NCI-H1092 treated with DMSO at 0.1 percent for 48 hours (cell line): ENCODE data around the gene KIAA0319L.

Experiments
- DNase-seq: peaks from one replicate; lab custom pipeline; 2025; lab: John Stamatoyannopoulos, UW

Gene KIAA0319L

DNA sequence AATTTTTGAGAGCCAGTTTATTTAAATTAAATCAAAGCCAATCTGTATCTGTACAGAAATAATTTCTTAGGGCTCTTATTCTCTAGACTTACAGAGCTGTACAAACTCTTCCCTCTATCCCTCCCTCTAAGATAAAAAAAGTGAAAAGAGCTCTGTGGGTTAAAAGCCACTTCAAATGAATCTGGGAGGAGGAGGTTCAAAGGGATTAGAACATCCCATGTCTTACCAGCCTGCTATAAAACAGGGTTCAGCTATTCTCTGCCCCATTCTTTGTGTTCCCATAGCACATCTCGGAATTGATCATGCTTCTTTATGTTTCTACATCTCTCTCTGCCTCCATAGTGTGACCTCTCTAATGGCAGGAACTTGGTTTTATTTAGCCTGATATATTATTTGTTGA is 19.4 kb downstream of the KIAA0319L start:
- no peak for DNase-seq

DNA sequence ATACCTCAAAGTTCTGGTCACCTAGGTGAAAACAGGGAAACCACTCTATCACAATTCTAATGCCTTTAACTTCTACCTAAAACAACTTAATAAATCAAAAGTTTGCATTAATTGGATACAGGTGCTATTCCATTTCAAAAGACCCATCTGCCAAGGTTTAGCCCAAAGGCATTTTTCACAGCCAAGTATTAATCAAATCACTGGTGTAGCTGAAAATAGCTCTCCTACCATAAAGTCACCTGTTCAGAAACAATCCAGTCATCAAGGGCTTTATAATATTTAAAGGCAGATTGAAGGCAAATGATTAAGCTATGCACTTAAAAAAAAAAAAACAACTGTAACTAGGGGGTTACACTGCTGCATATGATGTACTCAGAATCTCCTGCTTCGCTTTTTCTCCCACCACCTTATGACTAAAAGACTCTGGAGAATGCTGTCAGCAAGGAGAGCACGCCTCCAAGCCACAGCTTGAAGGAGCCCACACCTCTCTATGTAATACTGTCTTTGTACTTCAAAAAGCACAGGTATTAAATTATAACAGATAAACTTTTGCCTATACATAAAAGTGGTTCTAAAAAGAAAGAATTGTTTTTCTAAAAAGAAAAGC is 20.5 kb downstream of the KIAA0319L start:
- DNase-seq, result no peak

DNA sequence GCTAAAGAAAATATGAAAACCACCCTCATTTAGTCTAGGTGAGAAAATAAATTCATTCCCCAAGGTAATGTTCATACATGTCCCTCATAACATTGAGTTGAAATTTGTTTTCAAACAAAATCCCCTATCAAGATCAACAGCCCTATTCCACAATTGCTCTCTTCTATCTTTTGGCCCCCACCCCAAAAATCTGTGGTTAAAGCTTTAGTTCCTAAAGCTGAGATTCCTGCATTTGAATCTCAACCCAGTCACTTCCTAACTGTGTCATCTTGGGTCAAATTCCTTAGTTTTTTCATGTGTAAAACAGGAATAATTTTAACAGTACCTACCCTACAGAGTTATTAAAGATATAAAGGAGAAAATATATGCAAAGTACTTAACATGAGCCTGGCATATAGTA is 22.0 kb downstream of the KIAA0319L start:
- no peak for DNase-seq

DNA sequence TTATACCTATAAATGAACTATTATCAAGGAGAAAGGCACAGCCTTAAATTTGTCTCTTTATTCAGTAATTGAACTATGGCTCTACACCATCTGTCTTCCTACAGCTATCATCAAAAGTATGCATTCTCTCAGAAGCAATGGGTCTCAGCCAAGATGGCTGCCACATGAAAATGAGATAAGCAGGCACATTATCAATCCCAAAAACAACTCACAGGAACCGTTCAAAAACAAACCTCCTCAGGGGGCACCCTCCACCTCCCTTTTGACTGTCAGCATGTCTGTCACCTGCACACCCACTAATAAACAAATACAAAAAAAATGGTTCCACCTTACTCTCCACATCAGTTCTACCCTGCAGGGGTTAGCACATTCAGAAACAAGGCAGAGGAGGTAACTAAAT is 23.6 kb downstream of the KIAA0319L start:
- no peak for DNase-seq

DNA sequence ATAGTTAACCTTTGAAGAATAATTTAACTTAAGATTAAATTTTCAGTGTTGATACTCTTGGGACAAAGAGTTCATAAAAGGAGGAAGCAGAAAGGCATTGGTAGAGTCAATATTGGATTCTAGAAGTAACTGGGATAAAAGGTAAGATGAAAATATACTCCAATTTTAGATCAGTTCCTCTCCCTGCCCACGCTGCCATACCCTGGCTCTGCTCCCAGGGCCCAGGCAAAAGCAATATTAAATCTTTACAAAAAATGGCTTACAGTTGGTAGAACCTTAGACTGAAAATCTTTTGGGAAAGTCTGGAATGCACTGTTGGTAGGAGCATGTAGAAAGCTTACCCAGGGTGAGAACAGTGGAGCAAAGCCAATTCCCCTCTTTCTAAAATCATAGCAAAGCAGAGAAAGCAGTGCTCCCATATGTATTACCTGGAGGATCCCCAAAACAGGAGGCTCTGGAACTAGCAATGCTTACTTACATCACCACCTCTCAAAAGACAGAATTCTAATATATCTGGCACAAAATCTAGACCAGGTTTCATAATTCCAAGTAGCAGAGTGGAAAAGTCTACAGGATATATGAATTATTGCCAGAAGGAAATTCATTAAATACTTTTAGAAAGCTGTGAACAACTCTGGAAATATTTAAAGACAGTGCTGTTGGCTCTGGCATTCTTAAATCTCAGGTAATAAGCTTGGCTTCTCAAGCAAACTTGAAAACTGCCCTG is 24.5 kb downstream of the KIAA0319L start:
- DNase-seq, result no peak

DNA sequence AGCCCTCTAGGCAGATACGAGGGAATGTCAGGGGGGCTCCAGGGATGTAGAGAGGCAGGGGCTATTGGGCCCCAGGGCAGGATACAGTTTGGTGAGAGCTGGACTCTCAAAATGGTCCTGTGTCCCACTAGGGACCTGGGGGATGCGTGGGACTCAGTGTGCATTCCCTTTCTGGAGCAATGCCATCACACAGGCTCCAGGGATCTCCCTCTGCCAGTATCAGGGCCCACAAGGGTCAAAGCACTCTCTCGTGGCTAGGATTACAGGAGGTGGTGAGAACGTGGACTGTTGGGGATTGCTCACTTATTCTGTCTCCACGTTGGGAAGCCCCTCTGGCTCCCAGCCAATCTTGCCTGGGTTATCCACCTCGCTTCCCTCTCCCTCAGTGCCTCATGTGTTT is 25.8 kb downstream of the KIAA0319L start:
- DNase-seq, result no peak

DNA sequence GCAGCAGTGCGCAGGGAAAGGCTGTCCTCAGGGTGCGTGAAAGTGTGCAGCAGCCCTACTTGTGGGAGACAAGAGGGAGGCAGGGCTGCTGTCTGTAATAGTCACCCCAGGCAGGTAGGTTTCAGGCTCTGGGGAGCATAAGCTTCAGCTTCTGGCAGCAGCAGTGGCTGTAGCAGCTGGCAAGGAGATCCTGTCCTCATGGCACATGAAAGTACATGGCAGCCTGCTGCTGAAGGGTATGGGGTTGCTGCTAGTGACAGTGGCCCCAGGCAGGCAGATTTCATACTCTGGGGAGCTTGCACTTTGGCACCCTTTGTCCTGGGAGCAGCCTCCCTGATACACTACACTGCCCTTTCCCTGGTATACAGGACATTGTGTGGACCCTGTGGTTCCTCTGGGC is 26.3 kb downstream of the KIAA0319L start:
- DNase-seq, result no peak

DNA sequence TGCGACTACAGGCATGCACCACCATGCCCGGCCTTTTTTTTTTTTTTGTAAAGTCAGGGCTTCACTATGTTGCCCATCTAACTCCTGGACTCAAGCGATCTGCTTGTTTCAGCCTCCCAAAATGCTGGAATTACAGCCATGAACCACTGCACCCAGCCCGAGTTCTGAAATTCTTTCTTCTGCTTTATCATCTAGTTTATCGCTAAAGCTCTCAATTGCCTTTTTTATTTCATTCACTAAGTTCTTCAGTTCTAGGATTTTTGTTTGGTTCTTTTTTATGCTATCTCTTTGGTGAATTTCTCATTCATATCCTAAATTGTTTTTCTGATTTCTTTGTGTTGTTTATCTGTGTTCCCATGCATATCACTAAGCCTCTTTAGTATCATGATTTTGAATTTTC is 27.0 kb downstream of the KIAA0319L start:
- no peak for DNase-seq

DNA sequence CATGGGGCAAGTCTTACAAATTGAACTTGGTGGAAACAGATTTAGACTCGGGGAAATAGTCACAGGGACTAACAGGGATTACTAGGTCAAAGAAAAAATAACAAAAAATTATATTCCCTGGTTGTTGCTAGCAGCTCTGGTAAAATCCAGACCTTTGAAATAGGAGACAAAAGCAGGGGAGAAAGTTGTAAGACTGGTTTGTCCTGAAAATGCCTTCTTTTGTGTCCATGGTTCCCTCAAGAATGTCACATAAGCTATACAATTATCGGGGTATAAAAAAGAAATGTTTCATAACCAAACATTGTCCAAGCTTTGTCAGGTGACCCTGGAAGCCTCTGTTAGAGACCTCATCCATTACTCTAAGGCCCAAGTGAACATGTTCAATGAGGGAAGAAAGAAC is 33.1 kb downstream of the KIAA0319L start:
- DNase-seq, result no peak

DNA sequence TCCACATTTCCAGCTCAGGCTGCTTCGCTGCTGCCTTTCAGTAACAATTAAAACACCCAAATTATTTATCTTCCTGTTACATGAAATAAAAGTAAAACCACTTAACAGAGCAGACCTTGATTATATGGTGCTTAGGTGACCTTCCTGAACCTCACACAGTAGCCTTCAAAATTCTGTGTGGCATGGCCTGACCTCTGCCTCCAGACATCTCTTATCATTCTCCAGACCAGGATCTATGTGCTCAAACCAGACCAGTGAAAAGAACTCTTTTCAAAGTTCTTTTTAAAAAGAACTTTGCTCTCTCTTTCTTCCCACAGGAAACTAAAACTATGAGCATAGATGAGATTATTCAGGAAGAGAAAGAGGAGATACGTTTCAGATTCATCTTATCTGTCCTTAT is 37.8 kb downstream of the KIAA0319L start:
- no peak for DNase-seq

DNA sequence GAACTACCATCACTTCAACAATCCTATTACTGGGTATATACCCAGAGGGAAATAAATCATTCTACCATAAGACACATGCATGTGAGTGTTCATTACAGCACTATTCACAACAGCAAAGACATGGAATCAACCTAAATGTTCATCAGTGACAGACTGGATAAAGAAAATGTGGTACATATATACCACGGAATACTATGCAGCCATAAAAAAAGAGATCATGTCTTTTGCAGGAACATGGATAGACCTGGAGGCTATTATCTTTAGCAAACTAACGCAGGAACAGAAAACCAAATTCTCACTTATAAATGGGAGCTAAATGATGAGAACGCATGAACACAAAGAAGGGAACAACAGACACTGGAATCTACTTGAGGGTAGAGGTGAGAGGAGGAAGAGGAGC is 39.0 kb downstream of the KIAA0319L start:
- DNase-seq, result no peak

DNA sequence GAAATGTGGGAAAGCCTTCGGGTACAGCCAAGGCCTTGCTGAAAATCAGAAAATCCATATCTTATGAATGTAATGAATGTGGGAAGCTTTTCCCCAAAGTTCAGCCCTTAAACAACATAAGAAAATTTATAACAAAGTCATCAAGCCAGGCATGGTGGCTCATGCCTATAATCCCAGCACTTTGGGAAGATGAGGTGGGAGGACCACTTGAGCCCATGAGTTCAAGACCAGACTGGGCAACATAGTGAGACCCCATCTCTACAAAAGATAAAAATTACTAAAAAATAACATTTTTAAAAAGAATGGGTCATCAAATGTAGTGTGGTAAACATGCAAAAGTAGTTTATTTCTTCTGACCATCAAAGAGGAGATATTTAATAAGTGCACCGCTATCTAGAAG is 45.9 kb downstream of the KIAA0319L start:
- no peak for DNase-seq

DNA sequence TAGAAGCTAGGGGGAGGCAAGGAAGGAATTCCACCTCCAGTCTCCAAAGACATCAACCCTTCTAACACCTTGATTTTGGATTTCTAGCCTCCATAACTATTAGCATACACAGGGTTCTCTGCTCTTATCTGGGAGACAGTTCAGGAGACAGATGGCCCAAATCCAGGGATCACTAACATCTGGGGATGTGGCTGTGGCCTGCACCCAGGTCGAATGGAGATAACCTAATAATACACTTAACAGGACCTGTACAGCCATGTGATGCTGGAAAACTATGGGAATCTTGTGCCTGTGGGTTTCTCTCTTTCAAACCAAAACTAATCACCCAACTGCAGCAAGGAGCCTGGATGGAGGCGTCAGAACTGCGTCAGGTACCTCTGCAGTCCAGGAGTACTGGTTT is 47.6 kb downstream of the KIAA0319L start:
- DNase-seq, result no peak

DNA sequence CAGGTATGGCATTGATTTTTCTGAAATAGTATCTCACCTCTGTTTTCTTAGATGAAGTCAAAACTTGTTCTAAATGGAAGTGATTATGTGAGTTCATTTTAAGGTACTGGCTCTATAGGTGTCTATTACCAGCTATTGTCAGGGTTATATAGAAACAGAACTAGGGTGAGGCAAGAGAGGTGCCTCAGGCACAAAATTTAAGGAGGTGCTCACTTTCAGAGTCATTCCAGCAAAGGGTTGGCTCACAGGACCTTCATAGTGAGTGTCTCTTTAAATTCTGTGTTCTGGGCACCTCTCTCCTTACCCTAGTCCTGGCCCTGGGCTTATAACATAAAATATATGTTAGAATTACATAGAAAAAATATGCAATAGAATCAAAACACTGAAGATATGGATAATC is 49.3 kb downstream of the KIAA0319L start:
- no peak for DNase-seq

DNA sequence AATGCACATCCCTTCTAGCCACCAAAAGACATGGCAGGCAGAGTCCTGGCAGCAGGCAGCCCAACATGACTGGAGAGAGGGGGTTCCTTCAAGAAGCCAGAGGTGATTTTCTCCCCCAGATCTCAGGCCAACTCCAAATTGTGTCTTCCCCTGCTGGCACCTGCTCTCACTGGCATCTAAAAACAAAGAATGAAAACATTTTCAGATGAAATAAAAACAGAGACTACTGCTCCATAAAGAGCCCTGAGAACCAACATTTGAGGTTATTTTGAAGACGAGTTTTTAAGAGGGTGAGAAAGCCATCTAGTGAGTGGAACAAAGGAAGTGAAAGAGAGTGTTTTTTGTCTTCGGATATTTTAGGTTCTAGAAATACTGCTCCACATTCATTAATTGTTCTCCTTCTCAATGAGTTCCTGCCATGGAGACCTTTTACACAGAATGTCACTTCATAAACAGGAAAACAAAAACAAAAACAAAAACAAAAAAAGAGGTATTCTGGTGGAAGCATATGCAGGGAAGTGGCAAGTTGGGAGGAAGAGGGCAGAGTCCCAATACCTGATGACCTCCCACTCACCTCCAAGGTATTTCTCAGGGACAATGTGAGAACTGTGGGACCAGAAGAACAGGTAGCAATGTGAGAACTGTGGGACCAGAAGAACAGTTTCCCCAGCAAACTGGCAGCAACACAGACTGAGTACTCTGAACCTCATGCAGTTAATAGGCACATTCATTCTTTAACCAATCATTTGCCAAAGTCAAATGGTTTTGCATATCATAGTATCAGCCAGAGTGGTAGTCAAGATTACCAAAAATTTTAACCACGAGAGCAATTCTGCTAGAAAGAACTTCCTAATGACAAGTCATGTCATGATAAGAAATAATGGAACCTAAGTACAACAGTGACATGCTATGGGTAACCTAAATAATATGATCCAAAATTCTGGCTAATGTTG is 50.0 kb downstream of the KIAA0319L start:
- DNase-seq, result no peak

DNA sequence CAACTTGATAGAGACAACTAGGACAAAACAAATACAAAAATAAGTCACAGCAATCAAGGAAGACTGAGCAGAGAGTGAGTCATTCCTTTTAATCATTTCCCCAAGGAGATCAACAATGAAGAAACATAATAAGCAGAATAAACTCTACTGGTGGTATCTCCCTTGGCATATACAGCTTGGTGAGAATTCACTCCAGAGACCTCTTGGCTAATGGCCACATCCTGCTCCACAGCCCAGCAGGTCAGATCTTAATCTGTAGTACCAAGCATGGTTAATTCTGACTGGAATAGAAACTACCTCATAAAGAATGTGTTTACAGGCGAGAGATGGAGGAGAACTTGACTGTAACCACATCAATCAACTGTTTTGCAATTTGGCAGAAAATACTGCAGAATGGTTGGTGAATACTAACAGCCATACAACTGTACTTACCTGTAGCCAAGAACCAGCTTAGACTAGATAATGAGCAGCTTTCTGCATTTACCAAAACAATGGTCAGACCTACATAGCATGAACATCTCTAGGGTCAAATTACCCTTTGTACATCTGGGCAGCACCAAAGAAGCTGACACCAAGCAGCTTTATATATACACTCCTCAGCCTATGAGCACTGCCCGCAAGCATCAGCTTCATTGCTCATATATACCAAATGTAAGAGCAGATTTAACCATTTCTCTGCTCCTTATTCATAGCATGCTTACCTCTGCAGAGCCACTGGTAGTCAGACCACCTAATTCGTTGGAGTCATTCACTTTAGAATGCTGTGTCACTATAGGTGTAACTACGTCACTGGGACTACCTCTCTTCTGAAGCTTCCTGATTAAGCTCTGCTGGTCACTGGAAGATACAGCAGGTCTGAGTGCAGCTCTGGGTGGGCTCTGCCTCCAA is 51.0 kb downstream of the KIAA0319L start:
- no peak for DNase-seq

DNA sequence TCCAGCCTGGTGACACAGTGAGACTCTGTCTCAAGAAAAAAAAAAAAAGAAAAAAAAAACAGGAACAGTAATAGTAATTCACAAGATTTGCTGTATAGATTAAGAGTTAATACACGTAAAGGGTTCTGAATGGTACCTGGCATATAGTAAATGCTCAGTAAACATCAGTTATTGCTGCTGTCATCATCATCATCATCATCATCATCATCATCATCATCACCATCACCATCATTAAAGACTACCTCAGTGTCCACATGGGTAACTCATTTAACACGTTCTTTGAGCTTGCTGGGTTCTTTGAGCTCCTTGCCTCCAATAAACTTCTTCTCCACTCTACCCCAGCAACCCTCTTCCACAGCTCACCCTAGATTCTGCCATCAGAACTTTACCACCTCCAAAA is 55.0 kb downstream of the KIAA0319L start:
- DNase-seq, result no peak

DNA sequence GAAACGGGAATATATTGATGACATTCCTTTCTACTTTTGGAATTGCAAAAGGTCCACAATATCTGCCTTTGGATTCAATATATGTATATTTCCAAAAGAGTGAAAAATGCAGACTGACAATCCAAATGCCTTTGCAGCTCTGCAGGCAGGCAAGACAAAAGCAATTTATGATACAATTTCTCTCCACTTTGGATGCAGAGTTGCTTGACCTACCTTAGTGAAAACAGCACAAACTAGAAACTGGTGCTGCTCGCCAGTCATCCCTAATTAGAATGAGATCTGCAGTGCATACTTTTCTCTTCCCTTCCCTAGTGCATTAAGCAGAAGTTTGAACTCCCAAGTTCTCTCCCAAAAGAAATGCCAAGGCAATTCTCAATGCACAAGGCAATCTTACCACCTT is 56.8 kb downstream of the KIAA0319L start:
- no peak for DNase-seq

DNA sequence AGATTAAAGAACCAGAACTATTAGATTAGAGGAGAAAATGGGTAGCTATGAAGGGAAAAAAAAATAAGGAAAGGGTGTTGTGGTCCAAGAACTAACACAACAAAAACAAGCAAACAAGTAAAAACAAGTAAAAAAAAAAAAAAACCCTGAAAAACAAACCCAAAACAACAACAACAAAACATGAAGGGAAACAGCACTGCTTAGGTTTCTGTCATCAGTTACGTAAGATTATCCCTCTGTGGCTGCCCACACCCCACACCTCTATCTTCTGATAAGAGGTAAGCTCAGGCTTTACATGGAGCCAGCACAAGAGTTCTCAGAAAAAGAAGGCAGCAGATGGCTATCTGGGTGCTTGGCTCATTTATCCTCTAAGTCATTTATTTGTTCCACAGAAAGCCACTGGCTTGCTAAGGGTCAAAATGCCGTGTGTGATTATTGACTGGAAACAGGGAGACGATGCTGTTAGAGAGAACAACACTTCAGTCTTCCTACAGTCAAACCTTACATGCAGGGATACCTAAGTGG is 57.5 kb downstream of the KIAA0319L start:
- no peak for DNase-seq

DNA sequence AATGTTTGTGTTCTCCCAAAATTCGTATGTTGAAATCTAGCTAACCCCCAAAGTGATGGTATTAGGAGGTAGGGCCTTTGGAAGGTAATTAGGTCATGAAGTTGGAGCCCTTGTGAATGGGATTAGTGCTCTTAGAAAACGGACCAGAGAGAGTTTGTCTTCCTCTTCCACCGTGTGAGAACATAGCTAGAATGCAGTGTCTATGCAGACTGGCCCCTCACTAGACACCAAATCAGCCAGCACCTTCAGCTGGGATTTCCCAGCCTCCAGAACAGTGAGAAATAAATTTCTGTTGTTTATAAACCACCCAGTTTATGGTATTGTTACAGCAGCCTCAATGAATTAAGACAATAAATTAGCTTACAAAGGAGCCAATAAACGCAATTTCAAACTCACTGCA is 58.0 kb downstream of the KIAA0319L start:
- DNase-seq, result no peak

DNA sequence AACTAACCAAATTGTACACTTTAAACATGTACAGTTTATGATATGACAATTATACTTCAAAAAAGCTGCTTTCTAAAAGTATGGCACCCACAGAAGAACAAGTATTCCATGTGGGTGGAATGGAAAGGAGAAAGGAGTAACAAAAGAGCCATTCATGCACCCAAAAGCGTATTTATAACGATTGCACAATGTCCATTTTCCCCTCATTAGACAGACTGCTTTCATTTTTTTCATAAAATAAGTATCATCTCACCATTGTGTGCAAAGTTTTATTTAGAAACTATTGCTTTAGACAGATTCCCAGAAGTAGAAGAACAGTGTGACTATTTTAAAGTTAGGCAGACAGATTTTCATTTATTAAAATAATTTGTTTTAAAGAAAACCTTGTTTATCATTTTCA is 59.6 kb downstream of the KIAA0319L start:
- no peak for DNase-seq

DNA sequence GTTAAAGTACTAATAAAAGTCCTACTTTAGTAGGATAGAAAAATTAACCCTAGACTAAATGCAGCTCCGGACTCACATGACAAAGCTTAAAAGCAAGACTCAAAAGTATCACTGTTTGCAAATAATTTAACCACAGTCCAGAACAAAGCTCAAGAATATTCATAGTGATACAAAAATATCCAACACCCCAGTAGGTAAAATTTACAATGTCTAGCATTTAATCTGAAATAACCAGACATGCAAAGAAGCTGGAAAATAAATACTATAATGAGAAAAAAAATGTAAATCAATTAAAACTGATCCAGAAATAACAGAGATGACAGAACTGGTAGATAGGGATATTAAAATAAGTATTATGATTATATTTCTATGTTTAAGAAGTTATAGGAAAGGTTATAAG is 67.0 kb downstream of the KIAA0319L start:
- no peak for DNase-seq
